Activated CD4-positive, alpha-beta memory T cell treated with anti-CD3 and anti-CD28 coated beads for 36 hours (primary cell): Measurements from ENCODE around the gene PCDH9. TPM values are rescaled to one million over a fixed set of nuclear protein-coding genes. Genes with fewer than 3 reads are reported as not detected.

ENCODE experiments used
- CTCF ChIA-PET: fragments of 350-600 bp; sonication (Branson Sonifier 250); formaldehyde crosslinking; loops from one replicate; lab custom pipeline; 2021; ENCODE audit warnings: antibody characterized with exemption, inconsistent platforms; lab: Charles Lee
- POLR2A ChIA-PET: fragments of 350-600 bp; sonication (Branson Sonifier 250); formaldehyde crosslinking; loops from one replicate; lab custom pipeline; 2021; ENCODE audit warnings: antibody characterized with exemption; lab: Charles Lee
- DNase-seq: peaks from one replicate; pipeline ENCODE4 v3.0.0-alpha.2; 2020
- H3K27ac Mint-ChIP-seq: one replicate; pipeline ENCODE4 v1.8.0; 2021; ENCODE audit warnings: mixed read lengths
- H3K27me3 Mint-ChIP-seq: one replicate; pipeline ENCODE4 v1.8.0; 2021; ENCODE audit warnings: mixed read lengths
- H3K36me3 Mint-ChIP-seq: one replicate; pipeline ENCODE4 v1.8.0; 2021; ENCODE audit warnings: mixed read lengths
- H3K4me1 Mint-ChIP-seq: one replicate; pipeline ENCODE4 v1.8.0; 2021; ENCODE audit warnings: low read depth, mixed read lengths
- H3K4me3 Mint-ChIP-seq: one replicate; pipeline ENCODE4 v1.8.0; 2021; ENCODE audit warnings: mild to moderate bottlenecking, mixed read lengths
- H3K9me3 Mint-ChIP-seq: one replicate; pipeline ENCODE4 v1.8.0; 2021; ENCODE audit warnings: mixed read lengths
- intact Hi-C: fragments of 100-400 bp; cut with micrococcal nuclease; formaldehyde crosslinking; loops from one replicate; pipeline ENCODE4 v1.15.1; 2023
- total RNA-seq, 2 experiments: library from RNA; stranded (reverse); gene quantifications; one replicate each; pipeline ENCODE4 v1.2.3, GENCODE V29; 2021

PCDH9 gene
- total RNA-seq, 2 experiments from 2014 or later = under 0.01 to 0.02 TPM

DNA sequence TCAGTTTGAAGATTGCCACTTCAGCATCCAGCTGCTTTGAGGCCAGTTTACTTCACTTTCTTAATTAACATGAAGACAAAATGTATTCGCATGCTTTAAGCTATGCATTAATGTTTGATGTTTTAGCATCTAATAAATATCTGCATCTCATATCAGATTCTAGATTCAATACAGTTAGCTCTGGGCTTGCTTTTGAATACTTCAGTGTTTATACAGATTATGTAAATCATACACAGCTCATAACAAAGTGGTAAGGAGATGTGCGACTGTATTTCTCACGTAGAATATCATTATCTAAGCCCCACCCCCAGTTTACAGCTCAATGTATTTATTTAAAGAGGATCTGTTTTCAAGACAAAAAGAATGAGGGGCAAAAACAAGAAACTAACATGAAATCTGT, 770.5 kb downstream of the PCDH9 start:
- no peak for DNase-seq
- Mint-ChIP-seq H3K36me3 (no peaks in the 10 kb centered on the region), H3K27me3 (no peaks in the 10 kb centered on the region), H3K9me3 (no peaks in the 10 kb centered on the region), H3K4me1 (no peaks in the 10 kb centered on the region), H3K4me3 (no peak overlapping the region), H3K27ac (no peak overlapping the region)
- ChIA-PET CTCF (no interaction called here), POLR2A (no interaction called here)
- intact Hi-C loops = no loop called here

DNA sequence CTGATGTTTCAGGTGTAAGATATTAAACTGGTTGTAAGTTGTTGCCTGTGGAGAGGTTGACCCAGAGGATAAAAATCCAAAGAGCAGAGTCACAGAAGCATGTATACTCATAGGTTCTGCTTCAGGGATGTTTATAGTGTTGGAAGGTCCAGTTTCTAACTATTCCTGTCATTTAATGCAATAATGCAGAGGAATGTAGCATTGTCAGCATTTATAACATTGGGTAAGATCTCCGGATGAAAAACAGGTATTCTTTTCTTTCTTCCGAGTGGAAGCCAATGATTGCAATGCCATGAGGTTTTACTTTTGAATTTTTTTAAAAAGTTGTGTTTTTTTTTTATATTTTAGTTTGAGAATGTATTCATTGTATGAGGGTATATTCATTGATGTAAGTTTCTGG, 771.0 kb downstream of the PCDH9 start:
- Mint-ChIP-seq H3K9me3 (no peaks in the 10 kb centered on the region), H3K27me3 (no peaks in the 10 kb centered on the region), H3K27ac (no peak overlapping the region), H3K4me3 (no peak overlapping the region), H3K36me3 (no peaks in the 10 kb centered on the region), H3K4me1 (no peaks in the 10 kb centered on the region)
- intact Hi-C loops = no loop called here
- CTCF ChIA-PET = no interaction called here
- POLR2A ChIA-PET = no interaction called here
- no peak for DNase-seq

DNA sequence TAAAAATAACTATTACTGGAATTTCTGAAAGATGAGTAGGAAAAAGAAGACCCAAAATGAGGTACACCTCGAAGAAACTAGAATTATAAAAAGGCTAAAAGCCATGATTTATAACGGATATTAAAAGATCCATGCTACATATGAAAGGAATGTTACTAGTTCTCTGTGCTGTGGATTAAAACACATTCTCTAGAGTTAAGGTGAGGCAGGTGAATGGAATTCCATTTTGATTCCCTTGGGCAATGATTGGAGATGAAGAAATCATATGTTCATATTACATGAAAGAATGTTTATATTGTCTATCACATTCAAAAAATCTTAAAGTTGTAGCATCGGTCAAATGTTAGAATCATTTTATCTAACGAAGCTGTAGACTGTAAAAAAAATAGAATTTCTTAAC, 783.7 kb downstream of the PCDH9 start:
- no peak overlapping the region for H3K4me3 Mint-ChIP-seq
- DNase-seq = no peak
- CTCF ChIA-PET = interaction anchor here (0.6 kb wide), 1 partner anchor 122 kb away, joined by 4 read pairs; no protein-coding TSS in a partner anchor

DNA sequence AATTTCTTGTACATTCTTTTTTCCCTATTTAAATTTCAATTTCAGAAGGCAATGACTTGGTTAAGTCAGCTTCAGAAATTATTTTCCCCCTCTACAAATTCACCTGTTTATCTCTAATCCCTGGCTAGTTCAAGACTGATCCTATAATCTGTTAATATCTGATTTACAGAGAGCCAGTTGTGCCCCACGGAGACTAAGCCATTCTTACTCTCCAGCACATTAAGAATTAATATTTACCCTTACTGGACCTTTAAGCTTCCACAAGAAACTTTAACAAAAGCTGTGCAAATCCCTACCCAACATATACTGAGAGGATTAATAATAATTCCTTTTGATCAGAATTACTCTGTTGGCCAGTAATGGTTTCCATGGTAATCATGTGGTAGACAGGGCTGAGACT, 786.2 kb downstream of the PCDH9 start:
- H3K27ac Mint-ChIP-seq = no peak overlapping the region
- H3K36me3 Mint-ChIP-seq = no peaks in the 10 kb centered on the region
- ChIA-PET POLR2A (no interaction called here), CTCF (no interaction called here)
- H3K9me3 Mint-ChIP-seq = no peaks in the 10 kb centered on the region
- H3K4me1 Mint-ChIP-seq = no peaks in the 10 kb centered on the region
- H3K27me3 Mint-ChIP-seq = no peaks in the 10 kb centered on the region
- no peak for DNase-seq
- H3K4me3 Mint-ChIP-seq = no peak overlapping the region
- intact Hi-C loops = no loop called here

More for the DNA sequence above, 783.7 kb downstream of the PCDH9 start:
- Mint-ChIP-seq H3K9me3 (no peaks in the 10 kb centered on the region), H3K27ac (no peak overlapping the region), H3K27me3 (no peaks in the 10 kb centered on the region), H3K4me1 (no peaks in the 10 kb centered on the region), H3K36me3 (no peaks in the 10 kb centered on the region)
- POLR2A ChIA-PET = no interaction called here
- intact Hi-C loops = no loop called here

DNA sequence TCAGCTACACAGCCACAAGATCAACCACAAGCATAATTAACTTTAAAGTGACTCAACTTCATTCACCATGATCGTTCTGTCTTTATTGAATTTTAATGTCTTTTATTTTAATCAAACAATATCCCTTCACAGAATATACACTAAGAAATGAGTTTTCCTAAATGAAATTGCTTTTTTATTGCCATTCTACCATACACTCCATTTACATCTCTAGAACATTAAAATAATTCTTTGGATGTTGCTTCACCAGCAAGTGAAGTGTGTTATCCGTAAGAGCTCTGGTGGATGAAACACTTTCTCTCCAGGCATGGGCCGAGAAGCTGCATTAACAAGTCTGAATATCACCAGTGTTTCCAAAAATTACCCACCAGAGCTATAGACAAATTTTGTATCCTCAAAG, 789.2 kb downstream of the PCDH9 start:
- ChIA-PET CTCF (no interaction called here), POLR2A (no interaction called here)
- H3K27ac Mint-ChIP-seq = no peak overlapping the region
- DNase-seq = no peak
- peaks cover 5% of the 10 kb centered on the region for H3K9me3 Mint-ChIP-seq
- no peaks in the 10 kb centered on the region for H3K27me3 Mint-ChIP-seq
- no peak overlapping the region for H3K4me3 Mint-ChIP-seq
- H3K4me1 Mint-ChIP-seq = no peaks in the 10 kb centered on the region
- no peaks in the 10 kb centered on the region for H3K36me3 Mint-ChIP-seq
- intact Hi-C loops = no loop called here

DNA sequence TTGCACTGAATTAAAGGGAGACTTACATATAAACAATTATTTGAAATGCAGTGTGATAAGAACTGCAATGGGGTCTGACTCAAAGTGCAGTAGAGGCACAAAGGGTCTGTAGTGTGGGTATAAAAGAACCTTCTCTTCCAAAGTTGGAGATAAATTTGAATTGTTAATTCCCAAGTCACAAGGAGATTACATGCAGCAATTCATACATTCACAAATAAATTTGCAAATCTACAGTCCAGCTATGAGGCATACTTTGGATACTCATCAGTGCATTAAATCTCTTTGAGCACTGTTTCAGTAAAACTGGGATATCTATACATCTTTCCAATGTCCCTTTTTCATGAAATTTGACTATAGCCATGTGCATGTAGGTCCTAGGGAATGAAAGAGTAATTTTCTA, 799.4 kb downstream of the PCDH9 start:
- CTCF ChIA-PET = no interaction called here
- Mint-ChIP-seq H3K36me3 (no peaks in the 10 kb centered on the region), H3K4me3 (no peak overlapping the region), H3K27me3 (no peaks in the 10 kb centered on the region), H3K27ac (no peak overlapping the region), H3K9me3 (peaks cover 2% of the 10 kb centered on the region), H3K4me1 (no peaks in the 10 kb centered on the region)
- intact Hi-C loops = no loop called here
- POLR2A ChIA-PET = no interaction called here
- no peak for DNase-seq

DNA sequence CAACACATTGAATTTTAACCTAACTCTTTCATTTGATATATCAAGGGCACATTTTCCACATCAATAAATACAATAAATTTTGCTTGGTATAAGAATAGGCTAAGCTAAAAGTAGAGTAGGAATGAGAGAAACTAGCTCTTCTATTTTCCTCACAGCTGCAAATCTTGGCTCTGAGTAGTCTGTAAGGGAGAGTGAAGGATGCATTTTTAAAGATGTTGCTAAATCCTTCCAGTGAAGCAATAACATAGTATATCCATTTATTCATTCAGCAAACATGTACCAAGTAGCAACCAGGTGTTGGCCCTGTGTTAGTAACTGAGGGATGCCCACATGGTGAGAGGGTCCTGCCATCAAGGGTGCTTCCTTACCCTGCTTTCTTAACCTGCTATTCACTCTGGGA, 799.9 kb downstream of the PCDH9 start:
- no peak for DNase-seq
- Mint-ChIP-seq H3K4me3 (no peak overlapping the region), H3K36me3 (no peaks in the 10 kb centered on the region), H3K27me3 (no peaks in the 10 kb centered on the region), H3K9me3 (peaks cover 2% of the 10 kb centered on the region), H3K4me1 (no peaks in the 10 kb centered on the region), H3K27ac (no peak overlapping the region)
- ChIA-PET CTCF (interaction anchor here (0.5 kb wide), 1 partner anchor 59 kb away, joined by 3 read pairs; no protein-coding TSS in a partner anchor), POLR2A (no interaction called here)
- intact Hi-C loops = no loop called here

DNA sequence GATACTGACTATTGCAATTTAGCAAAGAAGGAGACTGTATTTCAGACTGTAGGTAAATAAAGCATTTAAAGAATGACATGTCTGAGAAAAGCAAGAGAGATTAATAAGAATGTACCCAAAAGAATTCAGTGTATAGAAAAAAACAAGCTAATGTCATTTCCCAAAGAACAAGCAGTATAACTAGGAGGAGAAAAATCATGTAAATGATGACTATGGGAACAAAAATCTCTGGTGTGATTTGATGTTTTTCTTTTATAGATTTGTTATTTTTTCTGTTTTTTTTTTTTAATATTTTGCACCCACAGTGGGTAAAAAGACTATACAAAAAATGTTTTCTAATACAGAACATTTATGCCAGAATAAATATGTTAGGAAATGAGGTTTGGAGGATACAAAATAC, 801.0 kb downstream of the PCDH9 start:
- no peak for DNase-seq
- ChIA-PET POLR2A (no interaction called here), CTCF (no interaction called here)
- intact Hi-C loops = no loop called here
- no peaks in the 10 kb centered on the region for H3K4me1 Mint-ChIP-seq
- H3K4me3 Mint-ChIP-seq = no peak overlapping the region
- H3K27ac Mint-ChIP-seq = no peak overlapping the region
- H3K36me3 Mint-ChIP-seq = no peaks in the 10 kb centered on the region
- no peaks in the 10 kb centered on the region for H3K9me3 Mint-ChIP-seq
- no peaks in the 10 kb centered on the region for H3K27me3 Mint-ChIP-seq

DNA sequence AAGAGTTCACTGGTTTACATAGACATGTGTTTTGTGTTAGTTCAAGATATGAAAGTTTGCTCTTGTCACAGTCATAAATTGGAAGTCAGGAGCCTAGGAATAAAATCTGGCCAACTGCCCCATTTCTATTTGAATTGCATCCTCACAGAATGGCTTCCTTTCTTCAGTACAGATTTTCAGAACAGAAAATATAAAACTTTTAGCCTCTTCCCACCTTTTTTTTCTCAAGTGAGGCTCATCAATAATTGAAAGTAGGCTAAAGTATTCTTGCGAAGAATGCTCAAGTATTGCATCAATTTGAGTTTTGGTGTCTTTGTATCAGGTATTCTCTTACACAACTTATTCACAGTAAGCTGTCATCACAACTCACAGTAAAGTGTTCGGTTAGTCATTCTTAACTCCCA, 802.7 kb downstream of the PCDH9 start:
- CTCF ChIA-PET = no interaction called here
- Mint-ChIP-seq H3K9me3 (no peaks in the 10 kb centered on the region), H3K4me3 (no peak overlapping the region), H3K36me3 (no peaks in the 10 kb centered on the region), H3K27me3 (no peaks in the 10 kb centered on the region), H3K27ac (no peak overlapping the region), H3K4me1 (no peaks in the 10 kb centered on the region)
- POLR2A ChIA-PET = no interaction called here
- intact Hi-C loops = no loop called here
- no peak for DNase-seq

DNA sequence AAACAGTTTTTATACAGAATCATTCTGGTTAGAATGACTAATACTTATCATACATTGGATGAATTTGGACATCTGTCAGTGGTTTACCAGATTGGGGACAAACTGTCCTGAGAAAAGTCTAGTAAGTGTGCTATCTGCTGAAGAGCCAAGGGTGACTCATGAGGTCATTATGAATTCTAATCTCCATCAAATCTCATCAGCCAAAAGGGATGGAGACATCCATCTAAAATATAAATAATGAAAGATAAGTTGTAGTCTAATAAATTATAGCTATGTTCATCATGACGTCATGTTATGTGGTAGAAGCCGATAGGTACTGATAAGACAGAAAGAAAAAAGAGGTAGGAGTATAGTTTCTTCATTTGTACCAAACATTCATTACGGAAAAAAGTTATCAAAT, 804.4 kb downstream of the PCDH9 start:
- no peaks in the 10 kb centered on the region for H3K9me3 Mint-ChIP-seq
- no peaks in the 10 kb centered on the region for H3K36me3 Mint-ChIP-seq
- H3K4me3 Mint-ChIP-seq = no peak overlapping the region
- ChIA-PET CTCF (no interaction called here), POLR2A (no interaction called here)
- no peak for DNase-seq
- no peaks in the 10 kb centered on the region for H3K27me3 Mint-ChIP-seq
- H3K27ac Mint-ChIP-seq = no peak overlapping the region
- intact Hi-C loops = no loop called here
- no peaks in the 10 kb centered on the region for H3K4me1 Mint-ChIP-seq

DNA sequence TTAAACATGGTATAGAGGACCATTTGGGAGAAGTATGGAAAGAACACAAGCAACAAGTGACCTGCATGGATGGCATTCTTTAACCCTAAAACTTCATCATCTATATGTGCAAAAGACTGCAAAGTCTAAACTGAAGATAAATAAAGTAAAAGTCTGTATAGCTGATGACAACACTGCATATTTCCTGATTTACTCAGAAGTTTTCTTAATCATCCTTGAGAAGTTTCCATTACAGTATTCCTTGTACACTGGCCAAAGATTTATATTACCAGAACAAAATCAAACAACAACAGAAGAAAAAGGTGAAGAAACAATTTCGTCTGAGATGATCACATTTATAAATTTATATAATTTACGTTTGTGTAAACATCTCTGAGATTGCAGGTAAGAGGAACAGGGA, 805.7 kb downstream of the PCDH9 start:
- no peak overlapping the region for H3K4me3 Mint-ChIP-seq
- no peaks in the 10 kb centered on the region for H3K27me3 Mint-ChIP-seq
- no peak for DNase-seq
- intact Hi-C loops = no loop called here
- POLR2A ChIA-PET = no interaction called here
- no peak overlapping the region for H3K27ac Mint-ChIP-seq
- H3K4me1 Mint-ChIP-seq = no peaks in the 10 kb centered on the region
- H3K9me3 Mint-ChIP-seq = no peaks in the 10 kb centered on the region
- CTCF ChIA-PET = no interaction called here
- no peaks in the 10 kb centered on the region for H3K36me3 Mint-ChIP-seq

DNA sequence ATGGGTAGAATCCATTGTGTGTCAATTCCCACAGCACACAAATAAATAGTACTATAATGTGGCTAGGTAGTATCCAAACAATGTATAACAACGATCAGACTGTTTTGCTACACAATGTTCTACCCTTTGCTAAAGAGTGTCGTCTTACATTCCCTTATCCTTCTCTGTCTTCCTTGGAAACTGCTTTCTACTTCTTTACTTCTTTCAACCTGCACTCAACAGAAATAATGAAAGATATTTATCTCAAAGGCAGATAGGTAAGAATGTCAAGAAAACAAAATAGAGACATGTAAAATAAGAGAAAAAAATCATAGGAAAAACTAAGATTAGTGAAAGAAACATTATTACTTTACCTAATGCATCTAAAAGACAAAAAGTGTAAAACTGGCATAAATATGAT, 814.7 kb downstream of the PCDH9 start:
- CTCF ChIA-PET = no interaction called here
- no peak overlapping the region for H3K27ac Mint-ChIP-seq
- H3K36me3 Mint-ChIP-seq = no peaks in the 10 kb centered on the region
- H3K4me3 Mint-ChIP-seq = no peak overlapping the region
- H3K27me3 Mint-ChIP-seq = no peaks in the 10 kb centered on the region
- no peak for DNase-seq
- intact Hi-C loops = no loop called here
- no peaks in the 10 kb centered on the region for H3K4me1 Mint-ChIP-seq
- peaks cover 8% of the 10 kb centered on the region for H3K9me3 Mint-ChIP-seq
- POLR2A ChIA-PET = no interaction called here

DNA sequence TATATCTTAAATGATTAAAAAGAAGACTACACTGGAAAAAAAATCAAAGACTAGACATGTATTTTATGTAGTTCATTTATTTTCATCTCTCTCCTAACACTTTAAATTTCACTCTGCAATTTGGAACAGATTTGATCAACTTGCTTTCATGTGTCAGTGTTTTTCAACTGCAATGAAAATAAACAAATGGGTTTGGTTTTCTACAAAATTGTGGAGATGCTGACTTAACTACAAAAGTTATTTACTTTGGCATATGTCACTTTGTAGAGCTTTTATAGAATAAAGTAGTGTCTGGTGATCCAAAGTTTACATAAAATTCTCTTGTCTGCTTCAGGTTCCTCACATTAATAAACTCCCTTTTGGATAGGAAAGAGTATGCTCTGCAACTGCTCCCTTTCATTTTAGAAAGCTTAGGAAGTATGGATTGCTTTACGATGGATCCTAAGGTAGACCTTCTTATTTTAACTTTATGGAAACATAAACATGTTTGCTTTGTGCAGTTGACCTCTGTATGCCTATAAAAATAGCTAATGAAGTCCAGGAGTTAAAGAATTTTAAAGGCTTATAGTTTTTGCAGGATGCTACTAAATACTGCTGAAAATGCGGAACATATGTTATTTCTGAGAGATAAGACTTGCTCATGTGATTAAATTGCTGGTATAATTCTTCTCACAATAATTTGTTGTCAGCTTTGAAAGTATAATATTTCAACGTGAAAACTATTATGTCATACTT, 815.9 kb downstream of the PCDH9 start:
- Mint-ChIP-seq H3K27ac (no peak overlapping the region), H3K4me1 (no peaks in the 10 kb centered on the region), H3K27me3 (no peaks in the 10 kb centered on the region), H3K9me3 (peaks cover 8% of the 10 kb centered on the region), H3K4me3 (no peak overlapping the region), H3K36me3 (no peaks in the 10 kb centered on the region)
- no peak for DNase-seq
- ChIA-PET CTCF (no interaction called here), POLR2A (no interaction called here)
- intact Hi-C loops = no loop called here
